ENCODE results near the gene ZYX. TPM values are rescaled to one million over a fixed set of nuclear protein-coding genes. Genes with fewer than 3 reads are reported as not detected.

The ZYX gene
- total RNA-seq, 2 donors from 2014 or later: 40.2 to 60.6 TPM

DNA sequence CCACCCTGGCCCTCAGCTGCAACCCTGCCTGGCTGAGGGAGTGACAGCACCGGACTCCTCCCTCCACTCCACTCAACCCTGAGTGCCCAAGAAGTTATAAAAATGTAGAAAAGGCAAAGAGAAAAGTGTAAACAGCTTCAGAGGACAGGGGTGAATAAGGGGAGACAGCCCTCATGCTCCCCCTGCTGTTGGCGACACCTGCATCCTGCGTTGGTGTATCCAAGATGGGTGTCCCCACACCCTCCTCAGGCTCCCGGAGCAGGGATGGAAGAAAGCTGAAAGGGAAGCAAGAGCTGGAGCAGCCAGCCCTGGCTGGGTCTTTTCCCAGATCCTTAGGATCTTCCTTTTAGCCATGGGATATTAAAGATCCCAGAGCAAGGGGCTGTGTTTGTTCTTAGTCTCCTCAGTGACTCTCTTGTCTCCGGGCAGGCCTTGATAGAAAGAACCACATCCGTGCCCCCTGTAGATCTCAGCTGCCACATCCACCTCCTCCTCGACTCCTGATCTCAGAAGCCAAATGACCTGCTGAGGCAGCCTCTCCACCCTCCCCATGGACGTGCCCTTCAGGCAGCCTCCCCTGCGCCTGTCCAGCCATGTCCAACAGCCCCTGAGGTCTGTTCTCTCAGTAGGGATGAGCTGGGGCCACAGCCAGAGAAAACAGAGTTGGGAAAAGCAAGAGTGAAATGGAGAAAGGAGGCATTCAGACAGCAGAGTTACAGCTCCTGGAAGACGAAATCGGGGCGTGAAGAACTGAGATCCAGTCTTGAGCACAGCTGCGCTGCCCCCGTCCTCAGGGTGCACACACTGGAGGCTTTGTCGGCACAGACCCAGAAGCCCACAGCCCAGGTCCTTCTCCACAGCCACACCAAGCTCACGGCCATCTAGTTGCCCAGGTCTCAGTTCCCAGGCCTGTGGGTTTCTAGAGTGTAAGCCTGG is 25.4 kb upstream of the ZYX start:
- H3K27me3 ChIP-seq: no peaks in the 10 kb centered on the region
- intact Hi-C loops (cut with DNase I): no loop called here
- H3K4me3 ChIP-seq: no peak overlapping the region
- no peak for TF ChIP-seq POLR2A (IDR thresholded peaks at IDR 0.05)
- TF ChIP-seq, protein P1, sequence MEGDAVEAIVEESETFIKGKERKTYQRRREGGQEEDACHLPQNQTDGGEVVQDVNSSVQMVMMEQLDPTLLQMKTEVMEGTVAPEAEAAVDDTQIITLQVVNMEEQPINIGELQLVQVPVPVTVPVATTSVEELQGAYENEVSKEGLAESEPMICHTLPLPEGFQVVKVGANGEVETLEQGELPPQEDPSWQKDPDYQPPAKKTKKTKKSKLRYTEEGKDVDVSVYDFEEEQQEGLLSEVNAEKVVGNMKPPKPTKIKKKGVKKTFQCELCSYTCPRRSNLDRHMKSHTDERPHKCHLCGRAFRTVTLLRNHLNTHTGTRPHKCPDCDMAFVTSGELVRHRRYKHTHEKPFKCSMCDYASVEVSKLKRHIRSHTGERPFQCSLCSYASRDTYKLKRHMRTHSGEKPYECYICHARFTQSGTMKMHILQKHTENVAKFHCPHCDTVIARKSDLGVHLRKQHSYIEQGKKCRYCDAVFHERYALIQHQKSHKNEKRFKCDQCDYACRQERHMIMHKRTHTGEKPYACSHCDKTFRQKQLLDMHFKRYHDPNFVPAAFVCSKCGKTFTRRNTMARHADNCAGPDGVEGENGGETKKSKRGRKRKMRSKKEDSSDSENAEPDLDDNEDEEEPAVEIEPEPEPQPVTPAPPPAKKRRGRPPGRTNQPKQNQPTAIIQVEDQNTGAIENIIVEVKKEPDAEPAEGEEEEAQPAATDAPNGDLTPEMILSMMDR (IDR thresholded peaks at IDR 0.05): no peak
- no peak overlapping the region for H3K27ac ChIP-seq
- WGBS, 2 donors: 77 to 84% methylated on average over 15 to 16 of the region's 16 CpGs
- DNase-seq (no peak), ATAC-seq (no peak)
- H3K9me3 ChIP-seq: no peaks in the 10 kb centered on the region
- no peaks in the 10 kb centered on the region for H3K36me3 ChIP-seq (replicated peaks in 1 of 2; ENCODE audit: insufficient read depth in 1 of 2, low read depth in 2 of 2)
- no peaks in the 10 kb centered on the region for H3K4me1 ChIP-seq

DNA sequence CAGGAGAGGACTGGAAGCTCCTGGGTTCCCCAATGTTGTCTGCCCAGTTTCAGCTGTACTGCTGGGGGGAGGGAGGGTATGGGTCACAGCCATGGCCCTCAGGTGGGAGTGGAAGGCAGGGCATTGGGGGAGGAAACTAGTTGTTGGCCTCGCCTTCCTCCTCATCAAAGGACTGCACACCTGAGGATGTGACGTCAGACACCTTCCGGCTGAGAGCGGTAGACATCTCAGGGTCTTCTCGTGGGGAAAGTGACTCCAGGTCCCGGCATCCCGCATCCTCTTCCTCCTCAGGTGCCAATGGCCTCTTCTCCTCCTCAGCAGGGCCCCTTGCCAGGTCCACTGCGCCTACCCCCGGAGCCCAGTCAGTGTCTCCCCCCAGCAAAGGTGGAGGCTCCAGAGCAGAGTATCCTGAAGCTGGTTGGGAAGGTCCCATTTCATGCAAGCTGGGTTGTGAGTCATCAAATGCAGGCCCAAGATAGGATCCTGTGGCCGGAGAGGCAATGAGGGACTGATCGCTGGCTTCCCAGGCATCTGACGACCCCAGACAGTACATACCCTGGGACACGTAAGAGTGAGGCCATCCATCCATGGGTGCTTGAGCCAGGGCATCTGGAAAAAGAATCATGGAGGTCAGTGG is 24.6 kb upstream of the ZYX start:
- WGBS, 2 donors: 84 to 86% methylated on average over 13 of the region's 13 CpGs
- Histone ChIP-seq H3K27ac (no peak overlapping the region), H3K4me3 (no peak overlapping the region), H3K36me3 (replicated peaks in 1 of 2; ENCODE audit: insufficient read depth in 1 of 2, low read depth in 2 of 2) (no peaks in the 10 kb centered on the region), H3K27me3 (peaks cover 0 to 2% of the 10 kb centered on the region in 2 donors), H3K9me3 (no peaks in the 10 kb centered on the region), H3K4me1 (peaks cover 2% of the 10 kb centered on the region)
- ATAC-seq (no peak), DNase-seq (no peak)
- intact Hi-C loops (cut with DNase I): no loop called here
- TF ChIP-seq, protein P1 (IDR thresholded peaks at IDR 0.05): no peak
- TF ChIP-seq POLR2A (IDR thresholded peaks at IDR 0.05): no peak

DNA sequence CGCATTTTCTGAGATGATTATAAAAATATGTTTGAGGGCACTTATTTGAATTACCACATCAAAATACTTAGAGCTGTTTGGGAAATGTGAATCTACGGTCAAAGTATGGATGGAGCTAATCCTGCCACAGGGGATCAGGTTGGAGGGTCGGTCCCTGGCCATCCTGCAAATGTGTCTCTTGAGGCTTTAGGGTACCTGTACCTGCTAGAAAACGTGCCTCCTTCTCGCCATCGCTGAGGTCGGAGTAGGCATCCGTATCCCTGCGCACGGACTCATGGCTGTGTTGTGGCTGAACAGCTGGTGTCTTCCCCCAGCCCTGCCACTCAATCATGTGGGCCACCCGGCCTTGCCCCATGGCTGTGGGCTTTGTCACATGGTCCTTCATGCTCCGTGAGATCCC is 22.5 kb upstream of the ZYX start:
- H3K27me3 ChIP-seq: peaks cover 0 to 8% of the 10 kb centered on the region in 2 donors
- no peak for ATAC-seq
- no peaks in the 10 kb centered on the region for H3K9me3 ChIP-seq
- TF ChIP-seq POLR2A (IDR thresholded peaks at IDR 0.05): no peak
- TF ChIP-seq, protein P1 (IDR thresholded peaks at IDR 0.05): no peak
- no peak overlapping the region for H3K27ac ChIP-seq
- DNase-seq: no peak
- 69 to 82% methylated on average over 12 of the region's 12 CpGs for WGBS, 2 donors
- H3K36me3 ChIP-seq (replicated peaks in 1 of 2; ENCODE audit: insufficient read depth in 1 of 2, low read depth in 2 of 2): no peaks in the 10 kb centered on the region
- peaks cover 15% of the 10 kb centered on the region for H3K4me1 ChIP-seq
- H3K4me3 ChIP-seq: no peak overlapping the region
- intact Hi-C loops (cut with DNase I): no loop called here

DNA sequence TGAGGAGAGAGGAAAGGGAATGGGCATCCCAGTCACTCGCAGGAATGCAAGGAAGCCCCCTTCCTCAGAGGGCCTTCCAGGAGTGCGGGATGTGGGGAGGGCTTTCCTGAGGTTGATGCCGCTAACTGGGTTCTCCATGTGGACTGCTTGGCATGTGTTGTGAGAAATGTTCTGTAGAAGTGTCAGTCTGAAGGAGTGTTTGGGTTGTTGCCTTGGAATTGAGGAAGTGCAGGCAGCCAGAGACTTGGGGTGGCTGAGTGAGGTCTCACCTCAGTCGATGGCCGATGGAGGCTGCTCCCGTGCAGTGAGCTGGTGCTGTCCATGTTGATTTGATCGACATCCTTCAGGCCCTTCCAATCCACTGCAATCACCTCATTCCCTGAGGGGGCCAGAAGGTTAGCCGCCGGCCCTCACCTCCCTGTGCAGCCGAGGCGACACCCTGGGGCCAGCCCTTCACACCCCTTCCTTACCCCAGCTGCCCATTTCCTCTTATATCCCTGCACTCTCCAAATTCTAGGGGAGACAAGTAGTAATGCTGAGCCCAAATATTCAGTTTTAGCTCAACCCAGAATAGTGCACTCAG is 21.3 kb upstream of the ZYX start:
- ATAC-seq: no peak
- no peak for DNase-seq
- H3K9me3 ChIP-seq: no peaks in the 10 kb centered on the region
- no peaks in the 10 kb centered on the region for H3K36me3 ChIP-seq (replicated peaks in 1 of 2; ENCODE audit: insufficient read depth in 1 of 2, low read depth in 2 of 2)
- intact Hi-C loops (cut with DNase I): no loop called here
- TF ChIP-seq, protein P1 (IDR thresholded peaks at IDR 0.05): no peak
- no peak for TF ChIP-seq POLR2A (IDR thresholded peaks at IDR 0.05)
- peaks cover 0 to 8% of the 10 kb centered on the region in 2 donors for H3K27me3 ChIP-seq
- H3K4me3 ChIP-seq: no peak overlapping the region
- 69 to 74% methylated on average over 10 to 11 of the region's 11 CpGs for WGBS, 2 donors
- H3K27ac ChIP-seq: no peak overlapping the region
- H3K4me1 ChIP-seq: peaks cover 15% of the 10 kb centered on the region

Measured in body of pancreas (tissue), 4 donors.